Stimulated activated CD8-positive, alpha-beta memory T cell treated with anti-CD3 and anti-CD28 coated beads, Interleukin-2, amount 100 ng/mL, for 1 hour (primary cell): Measurements from ENCODE around the gene SMIM8.

Experiments used
- DNase-seq, 2 donors: peaks; one replicate each; pipeline ENCODE4 v3.0.0-alpha.2; 2020; ENCODE audit warnings: low read depth in 2 of 2

The SMIM8 gene

GRCh38 chr6:87391334-87391733 lies 68.9 kb downstream of the SMIM8 start:
- DNase-seq: no peak
